Natural killer cell (primary cell): ENCODE measurements around the gene IPO9. TPM values are rescaled to one million over a fixed set of nuclear protein-coding genes. Genes with fewer than 3 reads are reported as not detected.
"Not testable (repeated sequence)": the region's sequence is repeated elsewhere in the genome, so short reads cannot be mapped to it uniquely, and the experiment has no call there.

ENCODE experiments used
- ATAC-seq, 3 donors: fragments of 150-1000 bp in 2 of 3; fragments of 200-7000 bp in 1 of 3; cut with Tn5 transposase; 1 replicate in 1 of 3; 2 replicates in 2 of 3; pipeline ENCODE4 v1.10.0; 2021; ENCODE audit warnings: mild to moderate bottlenecking in 2 of 3, moderate library complexity in 2 of 3
- DNase-seq, 2 donors: peaks; one replicate each; pipeline versions ENCODE4 v3.0.0 to v3.0.0-alpha.2; 2013 to 2021; ENCODE audit warnings: mixed read lengths in 1 of 2
- H3K27ac ChIP-seq: one replicate; pipeline ENCODE4 v1.5.1; 2013; ENCODE audit warnings: mild to moderate bottlenecking, low read length
- H3K27me3 ChIP-seq: one replicate; pipeline ENCODE4 v1.6.1; 2013; ENCODE audit warnings: low read length; ENCODE audit not compliant: control insufficient read depth, insufficient read depth
- H3K36me3 ChIP-seq: one replicate; pipeline ENCODE4 v1.6.1; 2013; ENCODE audit warnings: low read length; ENCODE audit not compliant: control insufficient read depth, insufficient read depth
- H3K4me1 ChIP-seq: one replicate; pipeline ENCODE4 v1.6.1; 2013; ENCODE audit warnings: low read length; ENCODE audit not compliant: control insufficient read depth, insufficient read depth
- H3K4me3 ChIP-seq: one replicate; pipeline ENCODE4 v1.5.1; 2013; ENCODE audit warnings: low read length
- H3K9me3 ChIP-seq: one replicate; pipeline ENCODE4 v1.6.1; 2013; ENCODE audit warnings: low read length; ENCODE audit not compliant: control insufficient read depth, insufficient read depth
- H3K27ac Mint-ChIP-seq, 2 donors: one replicate each; pipeline ENCODE4 v1.8.0; 2022; ENCODE audit warnings: mild to moderate bottlenecking in 2 of 2, mixed read lengths in 2 of 2, moderate library complexity in 1 of 2
- H3K27me3 Mint-ChIP-seq, 2 donors: one replicate each; pipeline ENCODE4 v1.8.0; 2022; ENCODE audit warnings: low read depth in 2 of 2, mixed read lengths in 2 of 2
- H3K36me3 Mint-ChIP-seq: one replicate; pipeline ENCODE4 v1.8.0; 2022; ENCODE audit warnings: mixed read lengths
- H3K4me1 Mint-ChIP-seq, 2 donors: one replicate each; pipeline ENCODE4 v1.8.0; 2022; ENCODE audit warnings: mixed read lengths in 2 of 2
- H3K4me3 Mint-ChIP-seq: one replicate; pipeline ENCODE4 v1.8.0; 2022; ENCODE audit warnings: mild to moderate bottlenecking, moderate library complexity, mixed read lengths
- H3K9me3 Mint-ChIP-seq, 2 donors: one replicate each; pipeline ENCODE4 v1.8.0; 2022; ENCODE audit warnings: mixed read lengths in 2 of 2
- WGBS: methylation state at CpG from one replicate; pipeline ENCODE4 v1.1.7; 2013; ENCODE audit warnings: missing lambda C conversion rate; ENCODE audit not compliant: insufficient coverage; 5-methylcytosine and 5-hydroxymethylcytosine counted together
- intact Hi-C: fragments of 100-400 bp; cut with micrococcal nuclease; formaldehyde crosslinking; loops from one replicate; pipeline ENCODE4 v1.14.2; 2022
- total RNA-seq, 4 donors: library from RNA; stranded (reverse); fragments of 120-200 nt in 1 of 4; gene quantifications; one replicate each; pipeline versions ENCODE4 v1.2.3 to v1.2.4, GENCODE V29; 2013 to 2022
- TF ChIP-seq, protein P1 (sequence below): fragments of 200-600 bp; IDR thresholded peaks from one replicate; pipeline ENCODE4 v1.8.0; 2022; ENCODE audit warnings: antibody characterized with exemption

The IPO9 gene
- total RNA-seq, 3 donors from 2014 or later (not counting 1 experiment from before 2014, with no cell fraction given), result 27.0 to 35.5 (median 34.6) TPM

DNA sequence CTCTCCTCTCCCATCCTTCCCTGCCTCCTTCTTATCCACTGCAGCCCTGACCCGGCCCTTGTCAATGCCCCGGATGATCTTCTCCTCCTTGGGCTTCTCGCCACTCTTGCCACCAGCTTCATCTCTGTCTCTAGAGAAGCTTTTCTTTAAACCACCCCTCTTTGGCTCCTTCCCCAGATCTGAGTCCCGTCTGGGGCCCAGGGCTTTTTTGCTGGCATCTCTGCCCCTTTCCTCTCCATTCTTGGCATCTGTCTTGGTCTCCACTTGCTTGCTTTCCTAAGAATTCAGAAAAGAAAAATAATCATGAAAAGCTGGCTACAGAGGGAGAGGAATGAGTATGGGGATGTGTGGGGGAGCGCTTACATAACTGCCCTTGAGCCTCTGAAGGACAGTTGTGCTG is 71.5 kb downstream of the IPO9 start:
- no peaks in the 10 kb centered on the region for H3K36me3 ChIP-seq
- no peaks in the 10 kb centered on the region for H3K9me3 ChIP-seq
- no peaks in the 10 kb centered on the region for H3K27me3 ChIP-seq
- Mint-ChIP-seq H3K4me1 (peaks cover 5 to 10% of the 10 kb centered on the region in 2 donors), H3K4me3 (no peak overlapping the region), H3K9me3 (no peaks in the 10 kb centered on the region), H3K27me3 (peaks cover 0 to 6% of the 10 kb centered on the region in 2 donors), H3K27ac (no peak overlapping the region), H3K36me3 (no peaks in the 10 kb centered on the region)
- no peak for ATAC-seq
- no peak overlapping the region for H3K27ac ChIP-seq
- WGBS, result 85% methylated on average over 5 of the region's 5 CpGs
- H3K4me3 ChIP-seq, result no peak overlapping the region
- no peak for DNase-seq
- H3K4me1 ChIP-seq, result peaks cover 7% of the 10 kb centered on the region
- TF ChIP-seq, protein P1, sequence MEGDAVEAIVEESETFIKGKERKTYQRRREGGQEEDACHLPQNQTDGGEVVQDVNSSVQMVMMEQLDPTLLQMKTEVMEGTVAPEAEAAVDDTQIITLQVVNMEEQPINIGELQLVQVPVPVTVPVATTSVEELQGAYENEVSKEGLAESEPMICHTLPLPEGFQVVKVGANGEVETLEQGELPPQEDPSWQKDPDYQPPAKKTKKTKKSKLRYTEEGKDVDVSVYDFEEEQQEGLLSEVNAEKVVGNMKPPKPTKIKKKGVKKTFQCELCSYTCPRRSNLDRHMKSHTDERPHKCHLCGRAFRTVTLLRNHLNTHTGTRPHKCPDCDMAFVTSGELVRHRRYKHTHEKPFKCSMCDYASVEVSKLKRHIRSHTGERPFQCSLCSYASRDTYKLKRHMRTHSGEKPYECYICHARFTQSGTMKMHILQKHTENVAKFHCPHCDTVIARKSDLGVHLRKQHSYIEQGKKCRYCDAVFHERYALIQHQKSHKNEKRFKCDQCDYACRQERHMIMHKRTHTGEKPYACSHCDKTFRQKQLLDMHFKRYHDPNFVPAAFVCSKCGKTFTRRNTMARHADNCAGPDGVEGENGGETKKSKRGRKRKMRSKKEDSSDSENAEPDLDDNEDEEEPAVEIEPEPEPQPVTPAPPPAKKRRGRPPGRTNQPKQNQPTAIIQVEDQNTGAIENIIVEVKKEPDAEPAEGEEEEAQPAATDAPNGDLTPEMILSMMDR, result no peak
- intact Hi-C loops, result no loop called here

DNA sequence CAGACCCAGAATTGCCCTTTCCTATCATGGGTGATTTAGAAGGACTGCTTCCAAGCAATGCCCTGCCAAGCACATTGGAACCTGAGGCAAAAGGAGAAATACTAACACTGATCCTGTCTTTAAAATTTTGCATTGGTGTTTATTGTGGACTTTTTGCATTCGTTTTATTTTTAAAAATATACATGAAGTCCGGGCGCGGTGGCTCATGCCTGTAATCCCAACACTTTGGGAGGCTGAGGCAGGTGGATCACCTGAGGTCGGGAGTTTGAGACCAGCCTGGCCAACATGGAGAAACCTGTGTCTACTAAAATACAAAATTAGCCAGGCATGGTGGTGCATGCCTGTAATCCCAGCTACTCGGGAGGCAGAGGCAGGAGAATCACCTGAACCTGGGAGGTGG is 72.1 kb downstream of the IPO9 start:
- H3K9me3 ChIP-seq, H3K4me3 ChIP-seq, H3K4me1 Mint-ChIP-seq, H3K9me3 Mint-ChIP-seq, H3K36me3 Mint-ChIP-seq, H3K27me3 Mint-ChIP-seq, H3K4me3 Mint-ChIP-seq, H3K4me1 ChIP-seq, ATAC-seq, H3K36me3 ChIP-seq, intact Hi-C loops, H3K27ac Mint-ChIP-seq, H3K27me3 ChIP-seq, DNase-seq, H3K27ac ChIP-seq: not testable (repeated sequence)
- 89% methylated on average over 6 of the region's 6 CpGs for WGBS

DNA sequence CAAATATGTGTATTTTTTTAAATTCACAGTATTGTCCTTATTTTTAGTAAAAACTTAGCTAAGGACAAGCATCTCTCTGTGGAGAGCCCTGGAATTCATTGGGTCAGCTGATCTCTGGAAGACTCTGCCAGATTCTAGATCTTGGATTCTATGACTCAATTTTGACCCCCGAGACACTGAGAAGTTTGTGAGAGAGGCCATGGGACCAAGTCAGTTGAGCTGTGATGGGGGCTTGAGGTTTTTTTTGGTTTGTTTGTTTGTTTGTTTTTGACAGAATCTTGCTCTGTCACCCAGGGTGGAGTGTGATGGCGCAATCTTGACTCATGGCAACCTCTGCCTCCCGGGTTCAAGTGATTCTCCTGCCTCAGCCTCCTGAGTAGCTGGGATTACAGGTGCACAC is 73.2 kb downstream of the IPO9 start:
- DNase-seq, result no peak
- H3K4me1 ChIP-seq, result peaks cover 7% of the 10 kb centered on the region
- no peaks in the 10 kb centered on the region for H3K36me3 Mint-ChIP-seq
- 94% methylated on average over 3 of the region's 3 CpGs for WGBS
- TF ChIP-seq, protein P1, result no peak
- no peaks in the 10 kb centered on the region for H3K9me3 Mint-ChIP-seq
- no peaks in the 10 kb centered on the region for H3K9me3 ChIP-seq
- H3K4me3 Mint-ChIP-seq, result no peak overlapping the region
- intact Hi-C loops, result no loop called here
- no peaks in the 10 kb centered on the region for H3K27me3 ChIP-seq
- peaks cover 0 to 4% of the 10 kb centered on the region in 2 donors for H3K4me1 Mint-ChIP-seq
- no peak for ATAC-seq
- H3K27me3 Mint-ChIP-seq, result peaks cover 0 to 6% of the 10 kb centered on the region in 2 donors
- H3K36me3 ChIP-seq, result no peaks in the 10 kb centered on the region
- no peak overlapping the region for H3K4me3 ChIP-seq
- no peak overlapping the region for H3K27ac Mint-ChIP-seq
- no peak overlapping the region for H3K27ac ChIP-seq

DNA sequence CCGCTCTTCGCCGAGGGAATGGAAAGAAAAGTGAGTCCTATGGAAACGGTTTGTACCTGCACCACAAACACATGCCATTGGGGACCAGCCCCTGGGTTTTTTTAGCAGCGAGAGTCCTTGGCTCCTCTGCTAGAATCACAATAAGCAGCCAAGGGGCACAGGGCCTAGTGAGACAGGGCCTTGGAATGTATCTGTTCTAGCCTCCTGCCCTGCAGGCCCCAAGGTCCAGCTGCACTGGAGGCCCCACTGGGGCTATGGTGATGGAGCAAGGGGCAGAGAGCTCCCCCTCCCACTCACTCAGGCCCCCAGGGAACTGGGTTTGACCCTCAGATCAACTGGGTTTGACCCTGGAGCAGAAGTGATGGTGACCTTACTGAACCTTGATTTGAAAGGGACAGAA is 74.2 kb downstream of the IPO9 start:
- TF ChIP-seq, protein P1, result no peak
- H3K27me3 Mint-ChIP-seq, result peaks cover 0 to 6% of the 10 kb centered on the region in 2 donors
- 96% methylated on average over 5 of the region's 5 CpGs for WGBS
- no peak overlapping the region for H3K4me3 ChIP-seq
- H3K4me1 ChIP-seq, result peaks cover 7% of the 10 kb centered on the region
- ATAC-seq (no peak), DNase-seq (no peak)
- no peaks in the 10 kb centered on the region for H3K9me3 Mint-ChIP-seq
- no peaks in the 10 kb centered on the region for H3K9me3 ChIP-seq
- no peaks in the 10 kb centered on the region for H3K36me3 ChIP-seq
- H3K4me3 Mint-ChIP-seq, result no peak overlapping the region
- H3K36me3 Mint-ChIP-seq, result no peaks in the 10 kb centered on the region
- intact Hi-C loops, result no loop called here
- H3K27me3 ChIP-seq, result no peaks in the 10 kb centered on the region
- peaks cover 0 to 4% of the 10 kb centered on the region in 2 donors for H3K4me1 Mint-ChIP-seq
- no peak overlapping the region for H3K27ac ChIP-seq
- no peak overlapping the region for H3K27ac Mint-ChIP-seq
